ENCODE data around the gene NAA25. TPM values are rescaled to one million over a fixed set of nuclear protein-coding genes. Genes with fewer than 3 reads are reported as not detected.

NAA25 gene
- total RNA-seq, 1 donor from 2014 or later, result 37.4 TPM

DNA sequence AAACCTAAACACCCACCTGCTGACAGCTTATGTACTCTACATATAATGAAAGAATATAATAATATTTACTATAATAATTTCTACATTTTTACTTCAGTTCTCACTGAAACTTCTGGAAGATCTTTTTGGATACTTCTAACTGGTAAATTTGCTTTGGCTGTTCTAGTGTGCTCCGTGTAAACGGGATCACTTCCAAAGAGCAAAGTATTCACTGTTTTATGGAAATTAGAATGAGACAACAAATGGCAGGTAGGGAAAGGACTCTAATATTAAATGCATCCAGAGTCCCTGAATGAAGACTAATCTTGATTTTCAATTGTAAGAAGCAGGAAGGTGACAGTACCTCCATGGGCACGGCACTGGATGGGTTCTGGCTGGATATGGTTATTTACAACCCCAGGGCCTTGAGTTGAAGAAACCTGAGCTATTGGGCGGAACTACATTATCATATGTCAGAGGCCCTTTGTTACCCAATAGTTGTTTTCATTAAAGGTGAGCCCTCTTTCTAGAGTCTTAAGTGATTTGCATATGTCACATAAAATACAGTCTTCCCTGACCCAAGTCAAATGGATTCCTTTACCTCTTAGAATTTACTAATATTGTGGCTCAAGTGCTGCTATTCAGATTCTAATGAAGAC, 84.7 kb downstream of the NAA25 start:
- Mint-ChIP-seq H3K27ac (no peak overlapping the region), H3K36me3 (peaks cover 16% of the 10 kb centered on the region), H3K9me3 (no peaks in the 10 kb centered on the region), H3K4me3 (no peak overlapping the region), H3K4me1 (no peaks in the 10 kb centered on the region), H3K27me3 (ENCODE audit: low read depth) (no peaks in the 10 kb centered on the region)
- DNase-seq (ENCODE audit: low spot score in 2 of 2, unreplicated experiment in 2 of 2), result no peak
- TF ChIP-seq, protein P1, sequence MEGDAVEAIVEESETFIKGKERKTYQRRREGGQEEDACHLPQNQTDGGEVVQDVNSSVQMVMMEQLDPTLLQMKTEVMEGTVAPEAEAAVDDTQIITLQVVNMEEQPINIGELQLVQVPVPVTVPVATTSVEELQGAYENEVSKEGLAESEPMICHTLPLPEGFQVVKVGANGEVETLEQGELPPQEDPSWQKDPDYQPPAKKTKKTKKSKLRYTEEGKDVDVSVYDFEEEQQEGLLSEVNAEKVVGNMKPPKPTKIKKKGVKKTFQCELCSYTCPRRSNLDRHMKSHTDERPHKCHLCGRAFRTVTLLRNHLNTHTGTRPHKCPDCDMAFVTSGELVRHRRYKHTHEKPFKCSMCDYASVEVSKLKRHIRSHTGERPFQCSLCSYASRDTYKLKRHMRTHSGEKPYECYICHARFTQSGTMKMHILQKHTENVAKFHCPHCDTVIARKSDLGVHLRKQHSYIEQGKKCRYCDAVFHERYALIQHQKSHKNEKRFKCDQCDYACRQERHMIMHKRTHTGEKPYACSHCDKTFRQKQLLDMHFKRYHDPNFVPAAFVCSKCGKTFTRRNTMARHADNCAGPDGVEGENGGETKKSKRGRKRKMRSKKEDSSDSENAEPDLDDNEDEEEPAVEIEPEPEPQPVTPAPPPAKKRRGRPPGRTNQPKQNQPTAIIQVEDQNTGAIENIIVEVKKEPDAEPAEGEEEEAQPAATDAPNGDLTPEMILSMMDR (IDR thresholded peaks at IDR 0.05; ENCODE audit: unreplicated experiment), result no peak

DNA sequence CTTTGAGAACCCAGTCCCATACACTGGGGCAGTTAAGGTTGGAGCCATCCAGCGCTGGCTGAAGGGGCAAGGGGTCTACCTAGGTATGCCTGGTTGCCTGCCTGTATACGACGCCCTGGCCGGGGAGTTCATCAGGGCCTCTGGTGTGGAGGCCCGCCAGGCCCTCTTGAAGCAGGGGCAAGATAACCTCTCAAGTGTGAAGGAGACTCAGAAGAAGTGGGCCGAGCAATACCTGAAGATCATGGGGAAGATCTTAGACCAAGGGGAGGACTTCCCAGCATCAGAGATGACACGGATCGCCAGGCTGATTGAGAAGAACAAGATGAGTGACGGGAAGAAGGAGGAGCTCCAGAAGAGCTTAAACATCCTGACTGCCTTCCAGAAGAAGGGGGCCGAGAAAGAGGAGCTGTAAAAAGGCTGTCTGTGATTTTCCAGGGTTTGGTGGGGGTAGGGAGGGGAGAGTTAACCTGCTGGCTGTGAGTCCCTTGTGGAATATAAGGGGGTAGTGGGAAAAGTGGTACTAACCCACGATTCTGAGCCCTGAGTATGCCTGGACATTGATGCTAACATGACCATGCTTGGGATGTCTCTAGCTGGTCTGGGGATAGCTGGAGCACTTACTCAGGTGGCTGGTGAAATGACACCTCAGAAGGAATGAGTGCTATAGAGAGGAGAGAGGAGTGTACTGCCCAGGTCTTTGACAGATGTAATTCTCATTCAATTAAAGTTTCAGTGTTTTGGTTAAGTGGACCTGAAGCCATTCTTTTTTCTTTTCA, 86.2 kb downstream of the NAA25 start:
- no peaks in the 10 kb centered on the region for H3K27me3 Mint-ChIP-seq (ENCODE audit: low read depth)
- no peak for DNase-seq (ENCODE audit: low spot score in 2 of 2, unreplicated experiment in 2 of 2)
- H3K4me1 Mint-ChIP-seq, result no peaks in the 10 kb centered on the region
- no peak overlapping the region for H3K4me3 Mint-ChIP-seq
- H3K9me3 Mint-ChIP-seq, result no peaks in the 10 kb centered on the region
- TF ChIP-seq, protein P1 (IDR thresholded peaks at IDR 0.05; ENCODE audit: unreplicated experiment), result no peak
- H3K36me3 Mint-ChIP-seq, result peaks cover 17% of the 10 kb centered on the region
- no peak overlapping the region for H3K27ac Mint-ChIP-seq

DNA sequence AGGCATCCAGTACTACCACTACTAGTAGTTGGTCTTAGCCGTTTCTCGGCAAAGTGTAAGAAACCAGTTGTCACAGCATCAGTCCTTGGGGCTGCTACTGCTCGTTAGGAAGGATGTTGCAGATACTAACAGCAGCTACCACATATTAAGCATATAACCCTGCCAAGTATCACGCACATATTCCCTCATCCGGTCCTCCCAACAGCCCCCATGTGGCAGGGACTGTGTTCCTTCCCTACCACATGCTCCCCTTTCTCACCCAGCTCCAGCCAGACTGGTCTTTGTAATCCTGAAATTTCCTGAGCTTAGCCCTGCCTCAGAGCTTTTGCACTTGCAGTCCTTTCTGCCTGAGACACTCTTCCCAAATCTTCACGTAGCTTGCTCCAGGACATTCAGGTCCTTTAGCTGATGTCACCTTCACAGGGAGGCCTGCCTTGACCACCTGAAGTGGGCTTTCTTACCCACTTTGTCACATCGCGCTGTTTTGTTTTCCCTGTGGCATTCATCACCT, 87.6 kb downstream of the NAA25 start:
- DNase-seq (ENCODE audit: low spot score in 2 of 2, unreplicated experiment in 2 of 2), result no peak
- peaks cover 3% of the 10 kb centered on the region for H3K9me3 Mint-ChIP-seq
- H3K4me1 Mint-ChIP-seq, result peaks cover 6% of the 10 kb centered on the region
- peaks cover 17% of the 10 kb centered on the region for H3K36me3 Mint-ChIP-seq
- H3K4me3 Mint-ChIP-seq, result no peak overlapping the region
- no peaks in the 10 kb centered on the region for H3K27me3 Mint-ChIP-seq (ENCODE audit: low read depth)
- H3K27ac Mint-ChIP-seq, result no peak overlapping the region
- TF ChIP-seq, protein P1 (IDR thresholded peaks at IDR 0.05; ENCODE audit: unreplicated experiment), result no peak

DNA sequence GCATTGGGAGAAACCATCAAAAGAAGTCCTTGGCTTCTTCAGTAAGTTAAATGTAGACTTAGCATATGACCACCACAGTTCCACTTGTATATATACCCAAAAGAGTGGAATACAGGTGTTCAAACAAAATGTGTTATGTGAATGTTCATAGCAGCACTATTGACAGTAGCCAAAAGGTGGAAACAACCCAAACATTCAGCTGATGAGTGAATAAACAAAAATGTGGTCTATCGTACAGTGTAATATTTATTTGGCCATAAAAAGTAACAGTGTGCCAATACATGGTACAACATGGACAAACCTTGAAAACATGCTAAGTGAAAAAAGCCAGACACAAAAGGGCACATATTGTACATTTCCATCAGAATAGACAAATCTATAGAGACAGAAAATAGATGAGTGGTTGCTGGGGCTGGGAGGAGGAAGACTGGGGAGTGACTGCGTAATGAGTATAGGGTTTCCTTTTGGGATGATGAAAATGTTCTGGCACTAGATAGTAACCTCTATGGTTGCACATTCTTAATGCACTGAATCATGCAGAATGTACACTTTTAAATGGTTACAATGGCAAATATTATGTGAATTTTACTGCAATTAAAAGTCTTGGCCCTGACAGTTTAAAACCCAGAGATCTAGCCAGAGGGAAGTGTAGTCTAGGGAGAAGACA, 89.9 kb downstream of the NAA25 start:
- H3K27ac Mint-ChIP-seq, result no peak overlapping the region
- H3K27me3 Mint-ChIP-seq (ENCODE audit: low read depth), result no peaks in the 10 kb centered on the region
- DNase-seq (ENCODE audit: low spot score in 2 of 2, unreplicated experiment in 2 of 2), result no peak
- peaks cover 14% of the 10 kb centered on the region for H3K36me3 Mint-ChIP-seq
- H3K4me1 Mint-ChIP-seq, result peaks cover 18% of the 10 kb centered on the region
- no peak overlapping the region for H3K4me3 Mint-ChIP-seq
- peaks cover 6% of the 10 kb centered on the region for H3K9me3 Mint-ChIP-seq
- TF ChIP-seq, protein P1 (IDR thresholded peaks at IDR 0.05; ENCODE audit: unreplicated experiment), result no peak

DNA sequence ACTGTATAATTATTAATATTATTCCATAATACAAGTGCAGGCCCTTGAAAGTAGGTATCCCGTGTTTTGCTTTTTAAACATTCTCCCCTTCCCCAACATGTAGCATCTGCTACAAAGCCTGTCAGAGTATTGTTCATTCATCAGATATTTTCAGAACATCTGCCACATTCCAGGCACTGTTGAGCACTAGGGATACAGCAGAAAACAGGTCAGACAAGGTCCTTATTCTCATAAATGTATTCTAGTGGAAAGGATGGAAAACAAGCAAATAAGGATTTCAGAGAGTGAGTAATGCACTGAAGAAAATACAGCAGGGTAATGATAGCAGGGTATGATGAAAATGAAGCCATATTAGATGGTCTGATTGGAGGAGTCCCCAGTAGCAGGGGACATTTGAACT, 91.5 kb downstream of the NAA25 start:
- Mint-ChIP-seq H3K9me3 (peaks cover 6% of the 10 kb centered on the region), H3K27me3 (ENCODE audit: low read depth) (no peaks in the 10 kb centered on the region), H3K4me3 (no peak overlapping the region), H3K27ac (peak overlapping the region; percentile 75), H3K36me3 (peaks cover 12% of the 10 kb centered on the region), H3K4me1 (peaks cover 24% of the 10 kb centered on the region)
- no peak for DNase-seq (ENCODE audit: low spot score in 2 of 2, unreplicated experiment in 2 of 2)
- TF ChIP-seq, protein P1 (IDR thresholded peaks at IDR 0.05; ENCODE audit: unreplicated experiment), result no peak
